Measurements from ENCODE around the gene RAB3GAP1.

The RAB3GAP1 gene

GRCh38 chr2:135150725-135151124 lies 98.6 kb downstream of the RAB3GAP1 start:
- ChIA-PET CTCF (no interaction called here), POLR2A (no interaction called here)
- DNase-seq (ENCODE audit: low read depth, low spot score), result no peak
- no peak for TF ChIP-seq CTCF (IDR thresholded peaks at IDR 0.05; ENCODE audit: insufficient read depth, low read length, missing control alignments)
- no peak overlapping the region for H3K4me3 ChIP-seq (ENCODE audit: low read depth, low read length)

GRCh38 chr2:135151615-135152014 lies 99.5 kb downstream of the RAB3GAP1 start:
- CTCF ChIA-PET, result no interaction called here
- no peak for DNase-seq (ENCODE audit: low read depth, low spot score)
- TF ChIP-seq CTCF (IDR thresholded peaks at IDR 0.05; ENCODE audit: insufficient read depth, low read length, missing control alignments), result no peak
- no peak overlapping the region for H3K4me3 ChIP-seq (ENCODE audit: low read depth, low read length)
- POLR2A ChIA-PET, result no interaction called here

GRCh38 chr2:135152361-135152760 lies 100.3 kb downstream of the RAB3GAP1 start:
- DNase-seq (ENCODE audit: low read depth, low spot score), result no peak
- no peak for TF ChIP-seq CTCF (IDR thresholded peaks at IDR 0.05; ENCODE audit: insufficient read depth, low read length, missing control alignments)
- ChIA-PET POLR2A (no interaction called here), CTCF (interaction anchor here (1.1 kb wide), 1 partner anchor 19 kb away, joined by 3 read pairs; no protein-coding TSS in a partner anchor)
- H3K4me3 ChIP-seq (ENCODE audit: low read depth, low read length), result no peak overlapping the region

- ChIA-PET CTCF (interaction anchor here (1.2 to 1.8 kb wide), 2 partner anchors 9 to 151 kb away, joined by 6 to 7 read pairs; no protein-coding TSS in a partner anchor), POLR2A (no interaction called here)
- TF ChIP-seq CTCF (IDR thresholded peaks at IDR 0.05; ENCODE audit: insufficient read depth, low read length, missing control alignments), result no peak
- no peak for DNase-seq (ENCODE audit: low read depth, low spot score)
- H3K4me3 ChIP-seq (ENCODE audit: low read depth, low read length), result no peak overlapping the region
Measured at GRCh38 chr2:135154962-135155361, 102.9 kb downstream of the RAB3GAP1 start.

GRCh38 chr2:135157856-135158255 lies 105.8 kb downstream of the RAB3GAP1 start:
- H3K4me3 ChIP-seq (ENCODE audit: low read depth, low read length), result no peak overlapping the region
- no peak for DNase-seq (ENCODE audit: low read depth, low spot score)
- no peak for TF ChIP-seq CTCF (IDR thresholded peaks at IDR 0.05; ENCODE audit: insufficient read depth, low read length, missing control alignments)
- ChIA-PET POLR2A (no interaction called here), CTCF (no interaction called here)

GRCh38 chr2:135159191-135159590 lies 107.1 kb downstream of the RAB3GAP1 start:
- POLR2A ChIA-PET, result no interaction called here
- CTCF ChIA-PET, result no interaction called here
- H3K4me3 ChIP-seq (ENCODE audit: low read depth, low read length), result no peak overlapping the region
- TF ChIP-seq CTCF (IDR thresholded peaks at IDR 0.05; ENCODE audit: insufficient read depth, low read length, missing control alignments), result no peak
- no peak for DNase-seq (ENCODE audit: low read depth, low spot score)

Data from AG04449 (cell line).